ENCODE data around the gene BAZ1A. TPM values are rescaled to one million over a fixed set of nuclear protein-coding genes. Genes with fewer than 3 reads are reported as not detected.

Gene BAZ1A
- polyA plus RNA-seq, 1 donor, result 18.4 TPM

- DNase-seq (ENCODE audit: low read depth), result no peak
Measured at GRCh38 chr14:34721129-34721528, 154.0 kb downstream of the BAZ1A start.

GRCh38 chr14:34718750-34719304, 156.3 kb downstream of the BAZ1A start:
- no peak for DNase-seq (ENCODE audit: low read depth)

- DNase-seq (ENCODE audit: low read depth), result no peak
Measured at GRCh38 chr14:34715127-34715863, 159.9 kb downstream of the BAZ1A start.

GRCh38 chr14:34714320-34715126, 160.6 kb downstream of the BAZ1A start, which contains the start of gene CFL2:
CFL2 (minus strand) TSS chr14:34714593; CDS start chr14:34714540, 53 bp downstream.
- no peak for DNase-seq (ENCODE audit: low read depth)

GRCh38 chr14:34713681-34714319, 161.4 kb downstream of the BAZ1A start:
- no peak for DNase-seq (ENCODE audit: low read depth)

- no peak for DNase-seq (ENCODE audit: low read depth)
Measured at GRCh38 chr14:34713122-34713680, 162.0 kb downstream of the BAZ1A start.

- no peak for DNase-seq (ENCODE audit: low read depth)
Measured at GRCh38 chr14:34711796-34712712, 163.1 kb downstream of the BAZ1A start.

- DNase-seq (ENCODE audit: low read depth), result no peak
Measured at GRCh38 chr14:34711169-34711568, 164.0 kb downstream of the BAZ1A start.

GRCh38 chr14:34710744-34711143, 164.4 kb downstream of the BAZ1A start:
- DNase-seq (ENCODE audit: low read depth), result no peak

- DNase-seq (ENCODE audit: low read depth), result no peak
Measured at GRCh38 chr14:34710006-34710405, 165.2 kb downstream of the BAZ1A start.

GRCh38 chr14:34707722-34708121, 167.4 kb downstream of the BAZ1A start:
- no peak for DNase-seq (ENCODE audit: low read depth)

Other genes starting within 250 kb of the BAZ1A start
- 68.1 TPM for gene SNX6, start 245.2 kb downstream of the BAZ1A start, polyA plus RNA-seq (ENCODE audit: insufficient read length)
- gene CFL2, start 160.8 kb downstream of the BAZ1A start, polyA plus RNA-seq (ENCODE audit: insufficient read length), result 818 TPM
- 49.1 TPM for gene SRP54, start 107.6 kb upstream of the BAZ1A start, polyA plus RNA-seq (ENCODE audit: insufficient read length)
- 36.4 TPM for gene FAM177A1, start 170.9 kb upstream of the BAZ1A start, polyA plus RNA-seq (ENCODE audit: insufficient read length)
- 41.6 TPM for gene PPP2R3C, start 246.6 kb upstream of the BAZ1A start, polyA plus RNA-seq (ENCODE audit: insufficient read length)
- gene PRORP, start 247.2 kb upstream of the BAZ1A start, polyA plus RNA-seq (ENCODE audit: insufficient read length), result 17.5 TPM

Data from forelimb muscle (tissue), 1 donor.